Measurements from ENCODE around the gene SESN2.

- no peak for TF ChIP-seq CTCF (IDR thresholded peaks at IDR 0.05; ENCODE audit: poor library complexity)
- no peak for TF ChIP-seq EZH2 (IDR thresholded peaks at IDR 0.05; ENCODE audit: borderline replicate concordance)
- no peak for TF ChIP-seq EZH2phosphoT487 (IDR thresholded peaks at IDR 0.05; ENCODE audit: low read depth, severe bottlenecking, unreplicated experiment)
Observed at GRCh38 chr1:28282426-28283407, 23.4 kb downstream of the SESN2 start.
